H9 (cell line): Measurements from ENCODE around the gene TCERG1L. TPM values are rescaled to one million over a fixed set of nuclear protein-coding genes. Genes with fewer than 3 reads are reported as not detected.

Experiments
- DNase-seq: peaks from one replicate; pipeline ENCODE4 v3.0.0-alpha.2; 2017
- H2AFZ ChIP-seq: one replicate; pipeline ENCODE4 v1.6.1; 2013; ENCODE audit warnings: mild to moderate bottlenecking, low read length, control low read depth, moderate library complexity
- H2AK5ac ChIP-seq: 2 replicates; pipeline ENCODE4 v1.6.1; 2013; ENCODE audit warnings: low read length, control low read depth, mixed read lengths; ENCODE audit not compliant: insufficient read length
- H2BK120ac ChIP-seq: one replicate; pipeline ENCODE4 v1.6.1; 2013; ENCODE audit warnings: low read depth, mild to moderate bottlenecking, low read length, control low read depth, inconsistent platforms; ENCODE audit not compliant: poor library complexity, severe bottlenecking
- H2BK12ac ChIP-seq: 2 replicates; pipeline ENCODE4 v1.6.1; 2013; ENCODE audit warnings: low read length, control low read depth, mixed read lengths, low read depth; ENCODE audit not compliant: insufficient read length
- H2BK15ac ChIP-seq: 2 replicates; pipeline ENCODE4 v1.6.1; 2013; ENCODE audit warnings: low read depth, low read length, control low read depth
- H2BK20ac ChIP-seq: one replicate; pipeline ENCODE4 v1.6.1; 2013; ENCODE audit warnings: low read depth, mild to moderate bottlenecking, low read length, control low read depth, inconsistent platforms; ENCODE audit not compliant: poor library complexity, severe bottlenecking
- H2BK5ac ChIP-seq: 2 replicates; pipeline ENCODE4 v1.6.1; 2013; ENCODE audit warnings: low read length, control low read depth, mixed read lengths; ENCODE audit not compliant: insufficient read length
- H3K14ac ChIP-seq: 2 replicates; pipeline ENCODE4 v1.6.1; 2013; ENCODE audit warnings: low read length, control low read depth; ENCODE audit not compliant: insufficient read depth
- H3K18ac ChIP-seq: 2 replicates; pipeline ENCODE4 v1.6.1; 2013; ENCODE audit warnings: low read depth, mild to moderate bottlenecking, mixed read lengths, low read length, control low read depth; ENCODE audit not compliant: insufficient read length
- H3K23ac ChIP-seq: 2 replicates; pipeline ENCODE4 v1.6.1; 2013; ENCODE audit warnings: low read length, control low read depth, mixed read lengths, low read depth; ENCODE audit not compliant: insufficient read length
- H3K23me2 ChIP-seq: 2 replicates; pipeline ENCODE4 v1.6.1; 2013; ENCODE audit warnings: low read depth, mild to moderate bottlenecking, mixed read lengths, low read length, control low read depth; ENCODE audit not compliant: insufficient read length, poor library complexity, severe bottlenecking
- H3K27ac ChIP-seq: 2 replicates; pipeline ENCODE4 v1.5.1; 2013; ENCODE audit warnings: low read length, control low read depth, mixed read lengths, low read depth; ENCODE audit not compliant: insufficient read length
- H3K27me3 ChIP-seq: 2 replicates; pipeline ENCODE4 v1.6.1; 2013; ENCODE audit warnings: low read length, control low read depth, inconsistent platforms; ENCODE audit not compliant: insufficient read depth
- H3K4ac ChIP-seq: 2 replicates; pipeline ENCODE4 v1.6.1; 2013; ENCODE audit warnings: low read depth, mild to moderate bottlenecking, control low read depth, inconsistent platforms, low read length, moderate library complexity
- H3K4me1 ChIP-seq: 2 replicates; pipeline ENCODE4 v1.6.1; 2013; ENCODE audit warnings: low read length, control low read depth, inconsistent platforms; ENCODE audit not compliant: insufficient read depth
- H3K4me2 ChIP-seq: 2 replicates; pipeline ENCODE4 v1.6.1; 2013; ENCODE audit warnings: low read length, control low read depth, mixed read lengths; ENCODE audit not compliant: insufficient read length, insufficient read depth
- H3K56ac ChIP-seq: 2 replicates; pipeline ENCODE4 v1.6.1; 2013; ENCODE audit warnings: low read depth, mild to moderate bottlenecking, mixed read lengths, low read length, control low read depth; ENCODE audit not compliant: insufficient read length
- H3K79me1 ChIP-seq: 2 replicates; pipeline ENCODE4 v1.6.1; 2013; ENCODE audit warnings: low read depth, mild to moderate bottlenecking, moderate library complexity, low read length, control low read depth, inconsistent platforms; ENCODE audit not compliant: insufficient read depth, poor library complexity, severe bottlenecking
- H3K79me2 ChIP-seq: 2 replicates; pipeline ENCODE4 v1.6.1; 2013; ENCODE audit warnings: low read length, control low read depth, inconsistent platforms; ENCODE audit not compliant: insufficient read depth
- H3K9ac ChIP-seq: 2 replicates; pipeline ENCODE4 v1.6.1; 2013; ENCODE audit warnings: low read length, control low read depth, mixed read lengths; ENCODE audit not compliant: insufficient read length; ENCODE audit errors: extremely low read depth
- H3K9me3 ChIP-seq: one replicate; pipeline ENCODE4 v1.6.1; 2013; ENCODE audit warnings: low read depth, low read length, inconsistent platforms; ENCODE audit not compliant: control insufficient read depth
- H3T11ph ChIP-seq: one replicate; pipeline ENCODE4 v1.6.1; 2013; ENCODE audit warnings: mild to moderate bottlenecking, low read length, control low read depth, inconsistent platforms
- H4K20me1 ChIP-seq: one replicate; pipeline ENCODE4 v1.6.1; 2013; ENCODE audit not compliant: control insufficient read depth, insufficient read length, insufficient read depth
- H4K5ac ChIP-seq: 2 replicates; pipeline ENCODE4 v1.6.1; 2013; ENCODE audit warnings: low read depth, mild to moderate bottlenecking, mixed read lengths, low read length, control low read depth; ENCODE audit not compliant: insufficient read length
- H4K8ac ChIP-seq: replicated peaks from 2 replicates; pipeline ENCODE4 v1.6.1; 2013; ENCODE audit warnings: low read length, control low read depth, mixed read lengths, low read depth; ENCODE audit not compliant: insufficient read length
- H4K91ac ChIP-seq: 2 replicates; pipeline ENCODE4 v1.6.1; 2013; ENCODE audit warnings: low read depth, mild to moderate bottlenecking, moderate library complexity, mixed read lengths, low read length, control low read depth; ENCODE audit not compliant: insufficient read length
- H3K27ac Mint-ChIP-seq, 3 experiments: 2 replicates in 2 of 3; 3 replicates in 1 of 3; pipeline ENCODE4 v1.8.0; 2020 to 2021; ENCODE audit warnings: mixed read lengths in 3 of 3, mild to moderate bottlenecking in 1 of 3, moderate library complexity in 1 of 3
- H3K27me3 Mint-ChIP-seq: 2 replicates; pipeline ENCODE4 v1.8.0; 2021; ENCODE audit warnings: low read depth, mild to moderate bottlenecking, moderate library complexity, mixed read lengths
- H3K36me3 Mint-ChIP-seq, 3 experiments: 2 replicates in 2 of 3; 3 replicates in 1 of 3; pipeline ENCODE4 v1.8.0; 2020 to 2021; ENCODE audit warnings: low read depth in 3 of 3, mixed read lengths in 3 of 3; ENCODE audit not compliant: insufficient read depth in 1 of 3
- H3K4me1 Mint-ChIP-seq, 2 experiments: 2 replicates each; pipeline ENCODE4 v1.8.0; 2020; ENCODE audit warnings: mixed read lengths in 2 of 2
- H3K4me3 Mint-ChIP-seq, 2 experiments: 2 replicates in 1 of 2; 3 replicates in 1 of 2; pipeline ENCODE4 v1.8.0; 2020 to 2021; ENCODE audit warnings: mild to moderate bottlenecking in 2 of 2, mixed read lengths in 2 of 2, moderate library complexity in 1 of 2
- H3K9me3 Mint-ChIP-seq, 2 experiments: 2 replicates in 1 of 2; 3 replicates in 1 of 2; pipeline ENCODE4 v1.8.0; 2020; ENCODE audit warnings: mild to moderate bottlenecking in 2 of 2, mixed read lengths in 2 of 2, moderate library complexity in 1 of 2
- CTCF ChIP-seq: fragments of 200-600 bp; sonication (generic); conservative IDR thresholded peaks from 3 replicates; pipeline ENCODE4 v1.8.0; 2021; ENCODE audit warnings: antibody characterized with exemption, mild to moderate bottlenecking
- WGBS: extraction: QIAGEN DNeasy Blood & Tissue Kit; methylation state at CpG from one replicate; pipeline ENCODE4 v1.1.7; 2013; ENCODE audit warnings: missing lambda C conversion rate, low lambda C conversion rate, mixed read lengths; ENCODE audit not compliant: insufficient read length; ENCODE audit errors: extremely low coverage; 5-methylcytosine and 5-hydroxymethylcytosine counted together
- total RNA-seq: library from RNA; stranded (reverse); gene quantifications from 2 replicates; pipeline ENCODE4 v1.2.1, GENCODE V29; 2021

TCERG1L gene
- total RNA-seq, 1 experiment from 2014 or later = 3.3 TPM

- H3K27ac ChIP-seq = no peak overlapping the region
- H3K27me3 ChIP-seq = no peaks in the 10 kb centered on the region
- H3K4ac ChIP-seq = no peak overlapping the region
- no peak overlapping the region for H3K18ac ChIP-seq
- H2BK120ac ChIP-seq = no peak overlapping the region
- H3K14ac ChIP-seq = peak overlapping the region; percentile 63
- no peak overlapping the region for H4K91ac ChIP-seq
- H4K8ac ChIP-seq = no peak overlapping the region
- no peaks in the 10 kb centered on the region for H3K9me3 ChIP-seq
- no peak overlapping the region for H4K5ac ChIP-seq
- H3K36me3 Mint-ChIP-seq = peaks cover 0 to 1% (median 0%) of the 10 kb centered on the region in 3 experiments; a peak in 3 of 7 replicates
- no peak for DNase-seq
- H3K27me3 Mint-ChIP-seq = no peaks in the 10 kb centered on the region; the same call in 1 of the 2 replicates
- TF ChIP-seq CTCF = no peak
- H3K23me2 ChIP-seq = peaks cover 3% of the 10 kb centered on the region
- no peak overlapping the region for H3K27ac Mint-ChIP-seq
- no peaks in the 10 kb centered on the region for H3K4me1 ChIP-seq
- WGBS = no CpG with 5 or more reads among the region's 9 CpGs
- no peaks in the 10 kb centered on the region for H3K9me3 Mint-ChIP-seq
- no peak overlapping the region for H2BK15ac ChIP-seq
- H4K20me1 ChIP-seq = no peaks in the 10 kb centered on the region
- no peaks in the 10 kb centered on the region for H3K79me1 ChIP-seq
- no peaks in the 10 kb centered on the region for H3K79me2 ChIP-seq
- no peak overlapping the region for H3K9ac ChIP-seq
- no peak overlapping the region for H2BK12ac ChIP-seq
- H2BK5ac ChIP-seq = no peak overlapping the region
- H2AFZ ChIP-seq = no peak overlapping the region
- H3K4me1 Mint-ChIP-seq = peaks cover 9 to 14% of the 10 kb centered on the region in 2 experiments
- H3K23ac ChIP-seq = no peak overlapping the region
- no peak overlapping the region for H3T11ph ChIP-seq
- H3K4me2 ChIP-seq = no peak overlapping the region
- no peak overlapping the region for H3K4me3 Mint-ChIP-seq
- no peak overlapping the region for H3K56ac ChIP-seq
- H2AK5ac ChIP-seq = no peak overlapping the region
- no peak overlapping the region for H2BK20ac ChIP-seq
Observed at GRCh38 chr10:131113165-131113564, 198.4 kb downstream of the TCERG1L start.
